GM19023 (cell line): ENCODE measurements around the gene TENT4B.
"Not testable (repeated sequence)": the region's sequence is repeated elsewhere in the genome, so short reads cannot be mapped to it uniquely, and the experiment has no call there.

Experiments
- ATAC-seq: cut with Tn5 transposase; IDR thresholded peaks from one replicate; pipeline ENCODE4 v1.9.1; 2021; ENCODE audit warnings: mild to moderate bottlenecking, moderate library complexity; ENCODE audit not compliant: unreplicated experiment

The TENT4B gene

GRCh38 chr16:50152807-50153595, at the start of gene TENT4B:
TENT4B (plus strand) TSS chr16:50153306; CDS start chr16:50153622, 316 bp downstream.
- peak; percentile 82 for ATAC-seq

- ATAC-seq: no peak
These were observed 49.3 kb upstream of the TENT4B start for GRCh38 chr16:50103764-50104163.

- ATAC-seq: no peak
These were observed 38.6 kb upstream of the TENT4B start for GRCh38 chr16:50114357-50115129.

- ATAC-seq: no peak
These were observed 32.4 kb upstream of the TENT4B start for GRCh38 chr16:50120711-50121110.

GRCh38 chr16:50121278-50121677, 31.8 kb upstream of the TENT4B start:
- peak; percentile 45 for ATAC-seq

- ATAC-seq: peak; percentile 60
These were observed 31.2 kb upstream of the TENT4B start for GRCh38 chr16:50121721-50122445.

- ATAC-seq: no peak
These were observed 29.7 kb upstream of the TENT4B start for GRCh38 chr16:50123417-50123816.

GRCh38 chr16:50124769-50125168, 28.3 kb upstream of the TENT4B start:
- ATAC-seq: no peak

- no peak for ATAC-seq
These were observed 26.9 kb upstream of the TENT4B start for GRCh38 chr16:50126183-50126582.

GRCh38 chr16:50132571-50132970, 20.5 kb upstream of the TENT4B start:
- ATAC-seq: not testable (repeated sequence)

GRCh38 chr16:50133214-50133613, 19.9 kb upstream of the TENT4B start:
- ATAC-seq: no peak

GRCh38 chr16:50136399-50136798, 16.7 kb upstream of the TENT4B start:
- ATAC-seq: no peak

- no peak for ATAC-seq
These were observed 15.8 kb upstream of the TENT4B start for GRCh38 chr16:50137268-50137667.

- ATAC-seq: no peak
These were observed 13.5 kb upstream of the TENT4B start for GRCh38 chr16:50139580-50139979.

GRCh38 chr16:50144211-50144610, 8.9 kb upstream of the TENT4B start:
- ATAC-seq: no peak

GRCh38 chr16:50146479-50147435, 6.3 kb upstream of the TENT4B start:
- ATAC-seq: no peak

GRCh38 chr16:50151322-50151721, 1.8 kb upstream of the TENT4B start:
- ATAC-seq: no peak

- no peak for ATAC-seq
These were observed 1.4 kb upstream of the TENT4B start for GRCh38 chr16:50151756-50152155.

GRCh38 chr16:50152351-50152806, 727 bp upstream of the TENT4B start:
- peak; percentile 66 for ATAC-seq
